ENCODE measurements around the gene CFAP126. TPM values are rescaled to one million over a fixed set of nuclear protein-coding genes. Genes with fewer than 3 reads are reported as not detected.
"Not testable (repeated sequence)": the region's sequence is repeated elsewhere in the genome, so short reads cannot be mapped to it uniquely, and the experiment has no call there.

Gene CFAP126
- total and polyA plus RNA-seq, 2 donors (not counting 1 experiment from before 2014, with no cell fraction given): not detected

- Histone ChIP-seq H3K36me3 (replicated peaks in 1 of 2; ENCODE audit: control extremely low read depth in 1 of 2, control insufficient read depth in 1 of 2, extremely low read depth in 1 of 2, insufficient read depth in 2 of 2, low read length in 1 of 2) (no peaks in the 10 kb centered on the region), H3K4me2 (replicated peaks; ENCODE audit: low read depth, low read length, poor library complexity, severe bottlenecking) (no peak overlapping the region), H3K4me1 (ENCODE audit: control insufficient read depth in 2 of 2, insufficient read depth in 2 of 2, low read length in 2 of 2) (peaks cover 6 to 14% of the 10 kb centered on the region in 2 donors), H4K20me1 (ENCODE audit: control insufficient read depth, insufficient read depth, low read length, poor library complexity, severe bottlenecking) (no peaks in the 10 kb centered on the region), H3K79me2 (ENCODE audit: control insufficient read depth, insufficient read depth, low read length) (no peaks in the 10 kb centered on the region), H3K4me3 (ENCODE audit: control extremely low read depth in 1 of 5, extremely low read depth in 1 of 5, insufficient read depth in 1 of 5, low read depth in 2 of 5, low read length in 4 of 5) (no peak overlapping the region), H3K27me3 (replicated peaks in 1 of 4; ENCODE audit: control extremely low read depth in 1 of 4, control insufficient read depth in 3 of 4, insufficient read depth in 4 of 4, low read length in 3 of 4) (no peaks in the 10 kb centered on the region), H2AFZ (ENCODE audit: insufficient read depth, low read depth, low read length, poor library complexity, severe bottlenecking) (no peak overlapping the region), H3K9ac (ENCODE audit: low read length) (no peak overlapping the region), H3K9me3 (ENCODE audit: control extremely low read depth in 1 of 3, control insufficient read depth in 2 of 3, insufficient read depth in 1 of 3, low read length in 2 of 3) (no peaks in the 10 kb centered on the region), H3K27ac (ENCODE audit: low read length in 2 of 2) (no peak overlapping the region)
- ATAC-seq (ENCODE audit: low read depth): no peak
- TF ChIP-seq CTCF (IDR thresholded peaks at IDR 0.05) (no peak), EZH2 (IDR thresholded peaks at IDR 0.05; ENCODE audit: borderline replicate concordance, insufficient read depth, low read depth, low read length, poor library complexity, severe bottlenecking) (no peak)
- no peaks in the 10 kb centered on the region for H3K9me3 Mint-ChIP-seq (ENCODE audit: insufficient read depth)
- no peak for DNase-seq
- 95% methylated on average over 5 of the region's 8 CpGs for WGBS (ENCODE audit: insufficient coverage)
- peak overlapping the region; percentile 95 for H3K4me3 Mint-ChIP-seq
- POLR2A ChIA-PET: interaction anchor here (1.1 kb wide), 1 partner anchor 166 kb away, joined by 3 read pairs; no protein-coding TSS in a partner anchor
- no peak overlapping the region for H3K27ac Mint-ChIP-seq
- H3K4me1 Mint-ChIP-seq: peaks cover 14% of the 10 kb centered on the region
- intact Hi-C loops (cut with micrococcal nuclease): loop anchor here (10.0 kb wide), 3 partner anchors 53 to 1297 kb away; partner anchors contain the start of genes ATF6 and IGSF8
- CTCF ChIA-PET: interaction anchor here (0.9 kb wide), 1 partner anchor 189 kb away, joined by 3 read pairs; the partner anchor contains the start of gene NDUFS2
- no peaks in the 10 kb centered on the region for H3K27me3 Mint-ChIP-seq
Observed at GRCh38 chr1:161391611-161392010, 23.9 kb upstream of the CFAP126 start.

GRCh38 chr1:161391136-161391535 lies 23.5 kb upstream of the CFAP126 start:
- not testable (repeated sequence) for H3K4me3 ChIP-seq (ENCODE audit: control extremely low read depth in 1 of 5, extremely low read depth in 1 of 5, insufficient read depth in 1 of 5, low read depth in 2 of 5, low read length in 4 of 5); H3K9ac ChIP-seq (ENCODE audit: low read length); H3K27ac ChIP-seq (ENCODE audit: low read length in 2 of 2); ATAC-seq (ENCODE audit: low read depth); H4K20me1 ChIP-seq (ENCODE audit: control insufficient read depth, insufficient read depth, low read length, poor library complexity, severe bottlenecking); H3K79me2 ChIP-seq (ENCODE audit: control insufficient read depth, insufficient read depth, low read length); DNase-seq; H3K36me3 ChIP-seq (replicated peaks in 1 of 2; ENCODE audit: control extremely low read depth in 1 of 2, control insufficient read depth in 1 of 2, extremely low read depth in 1 of 2, insufficient read depth in 2 of 2, low read length in 1 of 2); H3K9me3 ChIP-seq (ENCODE audit: control extremely low read depth in 1 of 3, control insufficient read depth in 2 of 3, insufficient read depth in 1 of 3, low read length in 2 of 3); H3K27ac Mint-ChIP-seq; H2AFZ ChIP-seq (ENCODE audit: insufficient read depth, low read depth, low read length, poor library complexity, severe bottlenecking); H3K27me3 ChIP-seq (replicated peaks in 1 of 4; ENCODE audit: control extremely low read depth in 1 of 4, control insufficient read depth in 3 of 4, insufficient read depth in 4 of 4, low read length in 3 of 4); H3K9me3 Mint-ChIP-seq (ENCODE audit: insufficient read depth); H3K27me3 Mint-ChIP-seq
- peak overlapping the region; percentile 95 for H3K4me3 Mint-ChIP-seq
- peaks cover 18% of the 10 kb centered on the region for H3K4me1 Mint-ChIP-seq
- ChIA-PET CTCF (interaction anchor here (0.9 to 1.4 kb wide), 2 partner anchors 9 to 189 kb away, joined by 3 to 4 read pairs; partner anchors contain the start of gene NDUFS2), POLR2A (interaction anchor here (1.1 kb wide), 1 partner anchor 166 kb away, joined by 3 read pairs; no protein-coding TSS in a partner anchor)
- Histone ChIP-seq H3K4me2 (replicated peaks; ENCODE audit: low read depth, low read length, poor library complexity, severe bottlenecking) (peak overlapping the region; percentile 93), H3K4me1 (ENCODE audit: control insufficient read depth in 2 of 2, insufficient read depth in 2 of 2, low read length in 2 of 2) (peaks cover 9 to 14% of the 10 kb centered on the region in 2 donors)
- WGBS (ENCODE audit: insufficient coverage): 96% methylated on average over 5 of the region's 7 CpGs
- intact Hi-C loops (cut with micrococcal nuclease): loop anchor here (10.0 kb wide), 3 partner anchors 54 to 1296 kb away; partner anchors contain the start of genes ATF6 and IGSF8

Data from B cell (primary cell).